ENCODE measurements around the gene SELENOK.
"Not testable (repeated sequence)": the region's sequence is repeated elsewhere in the genome, so short reads cannot be mapped to it uniquely, and the experiment has no call there.

Gene SELENOK

GRCh38 chr3:53891497-53892285 lies at the start of gene SELENOK:
Gene SELENOK, minus strand, starts transcription at chr3:53891859.
- peak; percentile 99 for DNase-seq

GRCh38 chr3:53941184-53941583 lies 49.5 kb upstream of the SELENOK start:
- DNase-seq: no peak

- no peak for DNase-seq
These were observed 49.0 kb upstream of the SELENOK start for GRCh38 chr3:53940623-53941022.

- no peak for DNase-seq
These were observed 48.2 kb upstream of the SELENOK start for GRCh38 chr3:53939813-53940212.

- no peak for DNase-seq
These were observed 47.5 kb upstream of the SELENOK start for GRCh38 chr3:53939086-53939582.

GRCh38 chr3:53938645-53939044 lies 47.0 kb upstream of the SELENOK start:
- peak; percentile 2 for DNase-seq

- DNase-seq: no peak
These were observed 44.7 kb upstream of the SELENOK start for GRCh38 chr3:53936347-53936746.

GRCh38 chr3:53935283-53935901 lies 43.7 kb upstream of the SELENOK start:
- DNase-seq: no peak

- DNase-seq: not testable (repeated sequence)
These were observed 35.7 kb upstream of the SELENOK start for GRCh38 chr3:53927208-53927872.

- no peak for DNase-seq
These were observed 29.6 kb upstream of the SELENOK start for GRCh38 chr3:53921296-53921695.

- DNase-seq: no peak
These were observed 28.1 kb upstream of the SELENOK start for GRCh38 chr3:53919741-53920140.

GRCh38 chr3:53913401-53913800 lies 21.7 kb upstream of the SELENOK start:
- no peak for DNase-seq

GRCh38 chr3:53902711-53903110 lies 11.1 kb upstream of the SELENOK start:
- no peak for DNase-seq

- DNase-seq: no peak
These were observed 10.4 kb upstream of the SELENOK start for GRCh38 chr3:53902067-53902466.

- DNase-seq: no peak
These were observed 9.1 kb upstream of the SELENOK start for GRCh38 chr3:53900666-53901331.

GRCh38 chr3:53899750-53900149 lies 8.1 kb upstream of the SELENOK start:
- no peak for DNase-seq

GRCh38 chr3:53892286-53892637 lies 603 bp upstream of the SELENOK start:
- no peak for DNase-seq

- peak; percentile 73 for DNase-seq
These were observed 758 bp downstream of the SELENOK start for GRCh38 chr3:53890726-53891475.

GRCh38 chr3:53888232-53888631 lies 3.4 kb downstream of the SELENOK start:
- DNase-seq: no peak

- DNase-seq: no peak
These were observed 4.2 kb downstream of the SELENOK start for GRCh38 chr3:53887446-53887845.

GRCh38 chr3:53885239-53885638 lies 6.4 kb downstream of the SELENOK start:
- no peak for DNase-seq

- no peak for DNase-seq
These were observed 7.0 kb downstream of the SELENOK start for GRCh38 chr3:53884623-53885022.

- DNase-seq: no peak
These were observed 8.7 kb downstream of the SELENOK start for GRCh38 chr3:53883008-53883407.
